ENCODE data around the gene GGCX. TPM values are rescaled to one million over a fixed set of nuclear protein-coding genes. Genes with fewer than 3 reads are reported as not detected.

The GGCX gene
- total RNA-seq, 1 donor from 2014 or later, result 45.6 TPM

- no peak for DNase-seq (ENCODE audit: low spot score)
Observed at GRCh38 chr2:85516653-85517389, 44.5 kb downstream of the GGCX start.

GRCh38 chr2:85514323-85514722 is 47.0 kb downstream of the GGCX start:
- DNase-seq (ENCODE audit: low spot score), result no peak

GRCh38 chr2:85511008-85511811 is 50.1 kb downstream of the GGCX start:
- no peak for DNase-seq (ENCODE audit: low spot score)

- no peak for DNase-seq (ENCODE audit: low spot score)
Observed at GRCh38 chr2:85506768-85507181, 54.5 kb downstream of the GGCX start.

- DNase-seq (ENCODE audit: low spot score), result no peak
Observed at GRCh38 chr2:85505551-85506238, 55.6 kb downstream of the GGCX start.

GRCh38 chr2:85504778-85505261 is 56.5 kb downstream of the GGCX start:
- DNase-seq (ENCODE audit: low spot score), result no peak

GRCh38 chr2:85503851-85504777 is 57.2 kb downstream of the GGCX start:
- DNase-seq (ENCODE audit: low spot score), result no peak

- peak; percentile 83 for DNase-seq (ENCODE audit: low spot score)
Observed at GRCh38 chr2:85503168-85503850, 58.0 kb downstream of the GGCX start.

- peak; percentile 30 for DNase-seq (ENCODE audit: low spot score)
Observed at GRCh38 chr2:85502720-85503119, 58.6 kb downstream of the GGCX start.

- DNase-seq (ENCODE audit: low spot score), result no peak
Observed at GRCh38 chr2:85501248-85501647, 60.0 kb downstream of the GGCX start.

GRCh38 chr2:85497944-85498630 is 63.2 kb downstream of the GGCX start:
- DNase-seq (ENCODE audit: low spot score), result no peak

- no peak for DNase-seq (ENCODE audit: low spot score)
Observed at GRCh38 chr2:85496436-85496835, 64.9 kb downstream of the GGCX start.

Other genes with a start within 250 kb of the GGCX start
- gene TGOLN2, start 233.5 kb downstream of the GGCX start, total RNA-seq, result 128 TPM
- 554 TPM for gene RETSAT, start 207.0 kb downstream of the GGCX start, total RNA-seq
- gene ELMOD3, start 206.7 kb downstream of the GGCX start, total RNA-seq, result 47.7 TPM
- gene CAPG, start 151.1 kb downstream of the GGCX start, total RNA-seq, result 124 TPM
- not detected for gene SH2D6, start 142.8 kb downstream of the GGCX start, total RNA-seq
- 494 TPM for gene MAT2A, start 22.3 kb downstream of the GGCX start, total RNA-seq
- 73.3 TPM for gene VAMP8, start 16.1 kb upstream of the GGCX start, total RNA-seq
- 70.3 TPM for gene VAMP5, start 22.9 kb upstream of the GGCX start, total RNA-seq
- 110 TPM for gene RNF181, start 34.3 kb upstream of the GGCX start, total RNA-seq
- gene TMEM150A, start 41.2 kb upstream of the GGCX start, total RNA-seq, result 27.7 TPM
- gene C2orf68, start 50.6 kb upstream of the GGCX start, total RNA-seq, result 26.3 TPM
- gene USP39, start 54.7 kb upstream of the GGCX start, total RNA-seq, result 37.1 TPM
- gene SFTPB, start 106.7 kb upstream of the GGCX start, total RNA-seq, result not detected
- 3.7 TPM for gene GNLY, start 132.9 kb upstream of the GGCX start, total RNA-seq
- gene ATOH8, start 192.5 kb upstream of the GGCX start, total RNA-seq, result 69.4 TPM